Measurements from ENCODE around the gene NEGR1.

DNA sequence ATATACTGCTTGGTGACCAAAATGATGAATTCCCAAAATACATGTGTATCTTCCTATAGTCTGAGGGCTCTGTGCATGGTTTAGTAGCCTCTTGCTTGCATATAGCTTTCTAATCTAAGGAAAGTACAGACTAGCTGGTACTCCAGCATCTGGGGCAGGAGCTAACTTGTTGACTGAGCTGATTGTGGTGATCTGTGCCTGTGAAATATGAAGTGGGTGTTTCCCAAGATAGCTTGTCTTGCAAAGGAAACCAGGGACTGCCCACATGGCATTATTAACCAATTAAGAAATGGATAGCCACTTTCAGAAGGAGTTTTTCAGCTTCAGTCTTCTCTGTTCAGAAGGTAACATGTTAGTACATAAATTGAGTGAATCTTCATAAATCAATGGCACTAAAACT lies 219.8 kb downstream of the NEGR1 start:
- TF ChIP-seq, protein P1, sequence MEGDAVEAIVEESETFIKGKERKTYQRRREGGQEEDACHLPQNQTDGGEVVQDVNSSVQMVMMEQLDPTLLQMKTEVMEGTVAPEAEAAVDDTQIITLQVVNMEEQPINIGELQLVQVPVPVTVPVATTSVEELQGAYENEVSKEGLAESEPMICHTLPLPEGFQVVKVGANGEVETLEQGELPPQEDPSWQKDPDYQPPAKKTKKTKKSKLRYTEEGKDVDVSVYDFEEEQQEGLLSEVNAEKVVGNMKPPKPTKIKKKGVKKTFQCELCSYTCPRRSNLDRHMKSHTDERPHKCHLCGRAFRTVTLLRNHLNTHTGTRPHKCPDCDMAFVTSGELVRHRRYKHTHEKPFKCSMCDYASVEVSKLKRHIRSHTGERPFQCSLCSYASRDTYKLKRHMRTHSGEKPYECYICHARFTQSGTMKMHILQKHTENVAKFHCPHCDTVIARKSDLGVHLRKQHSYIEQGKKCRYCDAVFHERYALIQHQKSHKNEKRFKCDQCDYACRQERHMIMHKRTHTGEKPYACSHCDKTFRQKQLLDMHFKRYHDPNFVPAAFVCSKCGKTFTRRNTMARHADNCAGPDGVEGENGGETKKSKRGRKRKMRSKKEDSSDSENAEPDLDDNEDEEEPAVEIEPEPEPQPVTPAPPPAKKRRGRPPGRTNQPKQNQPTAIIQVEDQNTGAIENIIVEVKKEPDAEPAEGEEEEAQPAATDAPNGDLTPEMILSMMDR (IDR thresholded peaks at IDR 0.05): no peak
- no peak for TF ChIP-seq POLR2A (IDR thresholded peaks at IDR 0.05)

All from Peyer's patch (tissue), 4 donors.